AG09309 (cell line): ENCODE measurements around the gene RNF220.

Source experiments
- DNase-seq: peaks from one replicate; pipeline ENCODE4 v3.0.0-alpha.2; 2010; ENCODE audit warnings: low read depth
- H3K4me3 ChIP-seq: 2 replicates; pipeline ENCODE4 v1.5.1; 2011; ENCODE audit warnings: mild to moderate bottlenecking, low read depth, low read length, moderate library complexity; ENCODE audit not compliant: control insufficient read depth
- CTCF ChIP-seq: IDR thresholded peaks from 2 replicates; pipeline ENCODE4 v1.5.1; 2011; ENCODE audit warnings: mild to moderate bottlenecking, low read depth, low read length, inconsistent platforms; ENCODE audit not compliant: insufficient read depth, control insufficient read depth; ENCODE audit errors: missing control alignments

RNF220 gene

GRCh38 chr1:44454704-44455103 lies 49.6 kb downstream of the RNF220 start:
- no peak overlapping the region for H3K4me3 ChIP-seq
- TF ChIP-seq CTCF = no peak
- no peak for DNase-seq

DNA sequence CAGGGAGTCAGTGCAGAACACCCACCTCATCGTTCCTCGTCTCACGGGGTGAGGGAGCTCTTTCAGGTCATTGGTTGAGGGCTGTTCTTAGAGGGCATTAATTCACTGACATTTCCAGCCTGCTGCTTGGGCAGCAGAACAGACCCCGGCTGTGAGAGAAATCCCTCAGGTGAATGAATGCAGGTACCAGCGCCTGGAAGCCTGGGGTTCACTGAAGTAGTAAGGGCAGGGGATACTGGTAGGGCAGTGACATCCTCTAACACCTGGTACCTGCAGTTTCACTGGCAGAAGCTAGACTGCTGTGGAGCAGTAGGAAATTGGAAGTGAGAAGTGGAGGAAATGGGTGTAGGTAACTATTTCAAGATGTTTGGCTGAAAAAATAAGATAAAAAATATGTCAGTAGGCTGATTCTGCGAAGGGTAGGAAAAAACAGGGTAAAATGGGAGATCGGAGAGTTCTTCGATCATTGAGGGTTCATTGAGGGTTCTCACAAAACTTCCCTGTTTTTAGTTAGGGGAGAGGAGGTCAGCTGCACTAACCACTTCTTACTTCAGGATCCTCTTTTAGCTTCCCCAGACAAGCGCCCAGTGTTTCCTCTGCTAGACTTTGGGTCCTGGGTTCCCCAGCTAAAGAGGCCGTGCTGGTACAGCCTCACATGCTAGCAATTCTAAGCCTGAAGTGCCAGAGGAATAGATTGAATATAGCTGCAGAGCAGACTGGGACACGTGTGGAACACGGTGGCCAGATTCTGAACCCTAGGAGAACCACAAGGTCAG lies 55.2 kb downstream of the RNF220 start:
- no peak for TF ChIP-seq CTCF
- no peak for DNase-seq
- H3K4me3 ChIP-seq = no peak overlapping the region

DNA sequence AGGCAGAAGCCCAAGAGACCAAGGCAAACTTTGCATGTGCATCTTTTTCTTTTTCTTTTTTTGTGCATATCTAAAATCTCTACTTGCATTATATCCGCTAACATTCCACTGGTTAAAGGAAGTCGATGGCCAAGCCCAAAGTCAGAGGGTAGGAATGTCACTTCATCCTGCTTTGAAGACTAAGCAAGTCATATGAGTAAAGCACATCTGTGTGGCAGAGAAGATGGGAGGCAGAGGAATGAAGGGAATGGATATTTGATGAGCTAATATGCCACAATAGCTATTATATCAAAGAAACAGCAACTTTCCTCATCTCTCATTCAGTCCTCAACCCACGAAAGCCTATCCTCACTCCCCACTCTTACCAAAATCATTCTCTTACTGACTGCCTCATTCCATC lies 59.3 kb downstream of the RNF220 start:
- TF ChIP-seq CTCF = no peak
- DNase-seq = no peak
- H3K4me3 ChIP-seq = no peak overlapping the region

DNA sequence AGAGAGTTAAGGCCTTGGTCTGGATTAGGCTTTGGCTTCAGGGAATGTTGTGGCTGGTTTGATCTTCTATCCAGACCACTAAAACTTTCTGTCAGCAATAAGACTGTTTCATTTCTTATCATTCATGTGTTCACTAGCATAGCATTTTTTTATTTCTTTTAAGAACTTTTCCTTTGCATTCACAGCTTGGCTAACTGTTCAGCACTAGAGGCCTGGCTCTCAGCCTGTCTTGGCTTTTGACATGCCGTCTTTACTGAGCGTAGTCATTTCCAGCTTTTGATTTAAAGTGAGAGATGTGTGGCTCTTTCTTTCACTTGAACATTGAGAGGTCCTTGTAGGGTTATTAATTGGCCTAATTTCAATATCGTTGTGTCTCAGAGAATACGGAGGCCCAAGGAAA lies 62.5 kb downstream of the RNF220 start:
- no peak for DNase-seq
- no peak for TF ChIP-seq CTCF
- H3K4me3 ChIP-seq = no peak overlapping the region

GRCh38 chr1:44471911-44472453 lies 66.9 kb downstream of the RNF220 start:
- DNase-seq = no peak
- no peak overlapping the region for H3K4me3 ChIP-seq
- no peak for TF ChIP-seq CTCF

DNA sequence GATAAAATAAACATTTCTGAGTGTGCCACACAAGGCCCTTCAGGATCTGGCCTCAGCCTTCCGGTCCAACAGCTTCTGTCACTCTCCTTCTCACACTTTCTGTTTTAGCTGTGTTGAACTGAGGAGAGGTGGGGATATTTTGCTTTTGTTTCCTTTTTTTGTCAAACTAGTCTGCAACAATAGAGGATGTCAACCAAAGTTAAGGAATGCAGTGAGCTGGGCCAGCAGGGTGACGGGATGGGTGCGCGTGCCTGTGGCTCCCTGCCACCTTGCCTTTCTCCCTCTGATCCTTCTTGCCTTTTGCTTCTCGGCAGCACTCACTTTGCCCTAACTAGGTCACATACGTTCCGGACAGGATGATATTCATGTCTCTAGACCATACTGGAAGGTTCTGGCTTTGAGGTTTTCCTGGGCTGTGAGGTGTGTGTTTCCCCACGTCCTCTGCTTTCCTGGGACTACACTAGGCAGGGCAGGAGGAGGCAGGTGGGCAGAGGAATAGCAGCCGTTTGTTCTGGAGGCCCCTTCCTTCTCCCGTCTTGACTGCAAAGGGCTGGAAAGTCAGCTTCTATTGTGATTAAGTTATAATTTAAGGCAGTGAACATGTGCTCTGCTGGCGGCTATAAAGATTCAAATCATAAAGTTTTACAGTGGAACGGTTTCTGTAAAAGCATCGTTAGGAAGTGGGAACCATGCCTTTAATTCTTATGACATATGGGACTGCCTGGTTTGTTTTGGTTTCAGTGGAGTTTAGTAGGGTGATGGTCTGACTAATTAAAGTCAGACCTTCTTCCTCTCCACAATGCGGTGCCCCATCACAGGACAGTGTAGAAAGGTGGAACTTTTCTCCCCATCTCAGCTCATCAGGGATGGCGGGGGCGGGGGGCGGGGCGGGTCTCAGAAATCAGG lies 67.8 kb downstream of the RNF220 start:
- DNase-seq = no peak
- no peak overlapping the region for H3K4me3 ChIP-seq
- no peak for TF ChIP-seq CTCF
